DMS114 treated with DMSO at 0.1 percent for 48 hours (cell line): ENCODE results near the gene MAGEA2B.
"Not testable (repeated sequence)": the region's sequence is repeated elsewhere in the genome, so short reads cannot be mapped to it uniquely, and the experiment has no call there.

Experiments used
- DNase-seq: peaks from one replicate; lab custom pipeline; 2025; ENCODE audit not compliant: unreplicated experiment; lab: John Stamatoyannopoulos, UW

Gene MAGEA2B

DNA sequence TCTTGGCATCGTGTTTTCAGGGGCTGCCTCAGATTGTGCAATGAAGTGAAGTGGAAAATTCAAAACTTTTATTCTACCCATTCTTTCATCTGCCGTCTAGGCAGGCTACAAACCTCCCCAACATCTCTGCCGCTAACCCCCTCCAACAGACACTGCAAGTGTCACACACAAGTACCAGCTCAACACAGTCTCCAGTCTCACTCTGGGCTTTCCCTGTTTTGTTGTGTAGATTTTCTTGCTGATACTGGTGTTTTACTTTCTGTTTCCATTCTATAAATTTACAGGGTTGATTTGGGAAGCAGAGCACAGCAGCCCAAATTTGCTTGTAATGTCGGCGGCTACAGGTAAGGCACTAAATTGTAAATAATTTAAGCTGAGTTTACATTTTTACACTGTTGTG is 40.4 kb downstream of the MAGEA2B start:
- not testable (repeated sequence) for DNase-seq

DNA sequence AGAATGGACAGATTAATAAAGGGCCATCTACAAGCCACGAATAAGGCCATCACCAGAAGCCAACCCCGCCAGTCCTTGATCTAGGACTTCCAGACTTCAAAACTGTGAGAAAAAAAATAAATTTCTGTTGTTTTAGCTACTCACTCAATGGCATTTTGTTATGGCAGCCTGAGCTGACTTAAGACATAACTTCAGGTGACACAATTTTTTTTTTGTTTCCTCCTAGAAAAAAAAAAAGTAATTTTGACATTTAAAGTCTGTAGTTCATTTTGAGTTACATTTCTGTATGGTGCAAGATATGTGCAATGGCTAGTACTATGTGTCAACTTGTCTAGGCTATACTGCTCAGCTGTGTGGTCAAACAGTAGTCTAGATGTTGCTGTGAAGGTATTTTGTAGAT is 44.5 kb downstream of the MAGEA2B start, which contains the start of gene CSAG3:
CSAG3 (plus strand) TSS at position 301 of the 400 bp plus-strand sequence.
- DNase-seq = not testable (repeated sequence)

DNA sequence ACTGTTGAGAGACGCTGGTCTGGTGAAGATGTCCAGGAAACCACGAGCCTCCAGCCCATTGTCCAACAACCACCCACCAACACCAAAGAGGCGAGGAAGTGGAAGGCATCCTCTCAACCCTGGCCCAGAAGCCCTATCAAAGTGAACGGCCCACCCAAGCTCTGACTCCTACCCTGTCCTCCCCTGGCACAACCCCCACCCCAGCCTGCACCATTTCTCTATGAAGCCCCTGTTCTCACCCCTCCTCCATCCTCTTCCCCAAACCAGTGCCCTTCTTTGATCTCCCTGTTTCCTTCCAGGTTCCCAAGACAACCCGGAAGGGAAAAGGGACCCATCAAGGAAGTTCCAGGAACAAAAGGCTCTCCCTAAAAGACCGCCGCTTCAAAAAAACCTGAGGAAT is 45.1 kb downstream of the MAGEA2B start:
- DNase-seq = not testable (repeated sequence)

DNA sequence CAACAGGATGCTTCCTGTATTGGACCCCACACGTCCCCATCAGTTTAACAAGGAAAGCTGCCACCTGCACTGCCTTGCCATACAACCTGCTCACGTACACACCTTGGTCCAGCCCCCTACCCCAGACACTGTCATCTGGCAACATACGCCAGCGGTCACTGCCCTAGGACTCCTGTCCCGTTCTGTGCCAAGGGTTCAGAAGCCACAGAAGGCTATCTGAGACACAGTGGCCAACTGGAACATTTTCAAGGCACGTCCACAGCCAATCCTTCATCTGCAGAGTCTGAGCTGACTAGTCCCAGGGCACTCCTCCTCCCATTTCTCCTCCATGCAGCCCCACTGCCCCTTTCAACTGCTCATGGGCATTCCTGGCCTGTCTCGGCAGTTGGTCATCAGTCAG is 47.2 kb downstream of the MAGEA2B start:
- DNase-seq = not testable (repeated sequence)

DNA sequence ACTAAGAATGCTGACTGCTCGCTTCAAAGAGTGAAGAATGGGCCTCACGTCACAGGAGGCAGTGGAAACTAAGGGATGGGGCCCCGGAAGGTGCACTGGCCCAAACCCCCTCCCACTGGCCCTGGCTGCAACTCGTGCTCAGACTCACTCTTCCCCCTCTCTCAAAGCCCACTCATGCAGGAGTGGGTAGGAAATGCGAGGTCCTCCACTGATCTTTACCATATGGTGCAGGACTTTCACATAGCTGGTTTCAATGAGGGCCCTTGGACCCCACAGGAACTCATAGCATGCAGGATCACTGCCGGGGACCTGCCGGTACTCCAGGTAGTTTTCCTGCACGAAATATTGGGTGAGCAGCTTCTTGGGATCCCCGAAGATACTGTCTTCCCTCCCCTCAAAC is 52.1 kb downstream of the MAGEA2B start:
- DNase-seq = not testable (repeated sequence)
